Right ventricle myocardium inferior (tissue), 1 donor: ENCODE results near the gene MARVELD3. TPM values are rescaled to one million over a fixed set of nuclear protein-coding genes. Genes with fewer than 3 reads are reported as not detected.
"Not testable (repeated sequence)": the region's sequence is repeated elsewhere in the genome, so short reads cannot be mapped to it uniquely, and the experiment has no call there.

Source experiments
- ATAC-seq: fragments of 200-7000 bp; cut with Tn5 transposase; one replicate; pipeline ENCODE4 v1.9.1; 2020; ENCODE audit warnings: mild to moderate bottlenecking, moderate library complexity
- DNase-seq: peaks from one replicate; pipeline ENCODE4 v3.0.0; 2021; ENCODE audit errors: missing footprints
- intact Hi-C: fragments of 100-400 bp; cut with DNase I; formaldehyde crosslinking; loops from one replicate; pipeline ENCODE4 v1.11.0; 2022
- total RNA-seq: library from RNA; stranded (reverse); fragmentation: NEBNext Ultra II Directional; extraction: Animal tissue kit (Norgen Biotek cat#: 25700); gene quantifications from one replicate; pipeline ENCODE4 v1.2.1, GENCODE V29; 2021
- donor health status: DM: no; HTN: yes; CAD: no; lungs with severe emphysema.

Gene MARVELD3
- total RNA-seq, 1 donor from 2014 or later, result not detected

DNA sequence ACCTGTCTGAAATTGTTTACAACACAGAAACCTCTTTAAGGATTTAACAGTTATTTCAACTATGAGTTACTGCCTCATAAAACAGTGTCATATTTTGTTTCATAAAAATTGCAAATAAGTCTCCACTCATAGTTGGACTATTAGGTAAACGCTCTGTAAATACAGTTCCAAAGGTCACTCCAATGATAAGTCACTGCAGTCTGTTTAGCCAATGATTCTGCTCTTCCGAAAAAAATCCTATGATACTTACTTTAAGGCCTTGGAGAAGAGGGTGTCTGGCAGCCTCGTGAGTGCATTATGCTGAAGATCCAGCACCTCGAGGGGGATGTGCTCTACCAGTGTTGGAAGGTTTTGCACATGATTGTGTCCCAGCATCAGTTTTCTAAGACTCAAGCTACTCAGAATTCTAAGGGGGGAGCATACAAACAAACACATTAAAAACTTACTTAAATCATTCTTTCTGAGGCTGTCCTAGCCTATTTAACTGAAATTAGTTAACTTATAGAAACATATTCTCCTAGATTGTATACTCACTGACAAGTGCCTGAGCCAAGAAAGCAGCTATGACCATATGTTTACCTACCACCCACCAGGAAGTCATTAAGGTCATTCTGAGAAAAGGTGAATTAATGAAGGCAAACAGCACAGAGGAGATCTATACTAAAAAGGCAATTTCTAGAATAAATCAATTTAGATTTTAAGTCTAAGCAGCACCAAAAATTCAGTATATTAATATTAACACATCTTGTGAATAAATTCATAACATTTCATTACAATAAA is 41.1 kb downstream of the MARVELD3 start:
- intact Hi-C loops, result no loop called here
- no peak for ATAC-seq
- no peak for DNase-seq

DNA sequence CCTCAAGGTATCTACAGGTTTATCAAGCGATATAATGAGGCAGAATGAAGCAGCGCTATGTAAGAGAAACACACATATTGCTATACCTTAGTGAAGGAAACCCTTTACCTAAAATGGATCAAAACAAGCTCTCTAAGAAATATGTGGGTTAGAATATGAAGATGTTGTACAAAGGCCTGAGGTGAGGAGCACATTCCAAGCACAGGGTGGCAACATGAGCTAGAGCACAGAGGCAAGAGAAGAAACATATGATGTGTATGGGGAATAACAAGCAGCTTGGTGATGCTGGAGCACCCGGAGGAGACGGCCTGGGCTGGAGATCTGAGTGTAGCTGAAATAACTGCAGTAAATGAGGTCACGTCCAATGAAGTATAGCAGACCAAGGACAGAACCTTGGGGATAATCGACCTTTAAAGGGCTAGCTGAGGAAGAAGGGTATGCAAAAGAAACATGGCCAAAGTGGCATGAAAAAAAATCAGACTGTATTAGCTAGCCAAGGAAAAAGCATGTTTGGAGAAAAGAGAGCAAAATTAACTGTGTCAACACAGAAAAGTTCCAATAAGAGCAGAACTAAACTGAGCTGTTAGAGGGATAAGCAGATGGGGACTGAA is 44.0 kb downstream of the MARVELD3 start:
- ATAC-seq, result no peak
- intact Hi-C loops, result no loop called here

DNA sequence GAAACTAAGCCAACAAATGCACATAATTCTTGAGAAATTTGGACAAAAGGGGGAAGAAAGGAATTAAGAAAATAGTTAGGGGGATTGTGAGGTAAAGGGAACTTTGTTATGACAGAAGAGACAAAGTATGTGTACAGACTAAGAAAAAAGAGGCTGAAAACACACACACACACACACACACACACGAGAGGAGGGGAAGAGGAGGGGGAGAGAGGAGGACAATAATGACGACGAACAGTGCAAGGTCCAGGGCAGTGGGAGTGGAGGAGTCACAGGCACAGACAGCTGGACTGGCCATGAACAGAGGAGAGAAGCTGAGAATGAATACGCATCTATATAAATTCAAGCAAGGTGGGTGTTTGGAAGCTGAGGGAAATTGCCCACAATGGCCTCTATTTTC is 44.6 kb downstream of the MARVELD3 start:
- ATAC-seq (no peak), DNase-seq (no peak)
- intact Hi-C loops, result no loop called here

More for the DNA sequence above, 44.0 kb downstream of the MARVELD3 start:
- no peak for DNase-seq

DNA sequence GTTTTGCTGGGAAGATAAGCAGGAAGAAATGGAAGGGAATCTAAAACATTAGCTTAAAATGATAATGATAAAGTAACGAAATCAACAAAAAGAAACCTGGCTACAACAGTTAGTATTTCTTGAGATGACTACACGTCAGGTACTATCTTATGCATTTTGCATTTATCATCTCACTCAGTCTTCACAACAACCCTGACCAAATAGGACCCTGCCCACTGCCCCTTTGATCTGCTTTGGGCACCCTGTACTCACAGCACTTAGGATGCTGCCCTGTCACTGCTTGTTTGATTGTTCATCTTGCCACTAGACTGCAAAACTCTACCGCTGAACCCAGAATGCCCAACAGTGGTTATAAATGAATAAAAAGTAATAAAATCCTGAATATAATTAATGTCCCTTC is 45.2 kb downstream of the MARVELD3 start:
- ATAC-seq (no peak), DNase-seq (no peak)
- intact Hi-C loops, result no loop called here

DNA sequence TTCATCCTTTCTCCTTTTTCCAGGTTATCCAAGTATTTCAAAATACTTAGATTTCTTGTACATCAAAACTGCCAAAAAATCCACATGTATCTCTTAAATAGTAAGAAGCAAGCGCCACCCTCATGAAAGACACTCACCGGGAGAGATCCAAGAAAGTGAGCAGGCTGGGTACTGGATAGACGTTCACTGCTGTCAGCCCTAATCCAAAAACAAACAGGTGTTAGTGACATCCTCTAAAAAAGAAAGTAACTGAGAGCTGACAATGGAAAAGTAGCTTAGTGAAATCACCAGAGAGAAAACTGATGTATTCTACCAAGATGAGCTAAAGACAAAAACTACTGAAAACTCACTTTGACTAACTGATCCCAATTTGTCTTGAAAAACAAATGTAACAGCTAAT is 46.1 kb downstream of the MARVELD3 start:
- ATAC-seq (no peak), DNase-seq (no peak)
- intact Hi-C loops, result no loop called here

DNA sequence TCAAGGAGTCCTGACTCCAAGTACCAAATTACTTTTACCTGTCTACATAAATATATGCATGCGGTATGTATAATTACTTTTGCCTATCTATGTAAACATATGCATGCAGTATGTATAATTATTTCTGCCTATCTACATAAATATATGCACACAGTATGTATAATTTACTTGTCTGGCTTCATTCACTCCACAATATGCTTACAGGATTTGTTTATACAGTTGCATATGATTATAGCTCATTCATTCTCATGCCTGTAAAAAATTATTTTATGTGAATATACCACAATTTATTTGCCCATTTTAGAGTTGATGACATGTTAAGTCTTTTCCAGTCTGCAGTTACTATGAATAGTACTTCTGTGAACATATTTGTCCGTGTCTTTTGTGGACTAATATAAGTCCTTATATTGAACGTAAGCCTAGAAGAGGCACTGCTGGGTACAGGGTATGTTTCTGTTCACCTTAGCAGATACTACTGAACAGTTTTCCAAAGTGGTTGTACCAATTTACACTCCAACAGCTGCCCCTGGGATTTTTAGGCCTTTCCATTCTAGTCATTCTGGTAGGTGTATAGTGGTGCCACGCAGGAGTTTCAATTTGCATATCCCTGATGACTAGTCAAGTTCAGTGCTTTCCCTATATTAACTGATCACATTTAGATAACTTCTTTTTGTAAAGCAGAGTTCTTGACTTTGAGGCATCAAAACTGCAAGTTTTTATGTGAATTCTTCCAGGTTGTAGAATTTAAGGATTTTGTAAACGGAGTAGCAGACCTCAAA is 47.0 kb downstream of the MARVELD3 start:
- intact Hi-C loops, result no loop called here
- no peak for ATAC-seq
- no peak for DNase-seq

DNA sequence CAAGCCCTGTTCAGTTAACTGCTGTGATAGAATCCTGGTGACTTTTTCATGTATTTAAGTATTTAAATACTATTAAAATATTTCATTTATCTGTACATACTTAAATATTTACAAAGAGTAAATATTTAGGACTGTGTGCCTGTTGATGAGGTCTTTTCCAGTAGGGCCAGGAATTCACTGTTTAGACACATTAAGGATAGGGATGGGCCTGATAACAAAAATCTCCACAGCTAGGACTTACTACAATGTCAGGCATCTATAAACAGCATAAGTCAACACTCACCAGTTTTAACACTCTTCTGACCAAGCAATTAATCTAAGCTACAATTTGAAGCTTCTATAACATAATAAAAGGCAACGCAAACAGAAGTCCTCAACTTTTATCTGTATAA is 47.6 kb downstream of the MARVELD3 start:
- intact Hi-C loops, result no loop called here
- ATAC-seq, result no peak
- DNase-seq, result no peak

DNA sequence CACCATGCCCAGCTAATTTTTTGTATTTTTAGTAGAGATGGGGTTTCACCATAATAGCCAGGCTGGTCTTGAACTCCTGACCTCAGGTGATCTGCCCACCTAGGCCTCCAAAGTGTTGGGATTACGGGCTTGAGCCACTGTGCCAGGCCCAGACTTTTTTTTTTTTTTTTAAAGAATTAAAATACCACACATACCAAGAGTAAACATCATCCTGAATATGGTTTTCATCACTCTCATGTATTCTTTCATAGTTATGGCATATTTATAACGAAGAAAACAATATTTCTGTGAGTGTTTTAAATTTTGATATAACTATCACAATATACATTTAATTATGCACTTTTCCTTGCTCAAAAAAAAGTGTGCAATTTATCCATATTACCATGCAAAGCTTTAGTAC is 48.2 kb downstream of the MARVELD3 start:
- intact Hi-C loops, result no loop called here
- ATAC-seq, result no peak
- no peak for DNase-seq

DNA sequence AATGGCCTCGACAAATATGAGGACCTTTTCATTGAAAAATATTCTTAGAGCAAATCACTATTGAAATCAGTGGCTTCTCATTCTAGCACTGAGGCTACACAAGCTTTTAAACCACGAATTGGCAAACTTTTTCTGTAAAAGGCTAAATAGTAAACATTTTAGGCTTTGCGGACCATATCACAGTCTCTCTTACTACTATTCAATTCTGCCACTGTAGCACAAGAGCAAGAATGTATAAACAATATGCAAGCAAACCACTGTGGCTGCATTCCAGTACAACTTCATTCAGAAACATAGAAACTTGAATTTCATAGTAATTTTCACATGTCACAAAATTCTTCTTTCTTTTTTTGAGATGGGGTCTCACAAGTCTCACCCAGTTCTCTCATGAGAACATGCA is 49.4 kb downstream of the MARVELD3 start:
- DNase-seq, result no peak
- no peak for ATAC-seq
- intact Hi-C loops, result no loop called here

DNA sequence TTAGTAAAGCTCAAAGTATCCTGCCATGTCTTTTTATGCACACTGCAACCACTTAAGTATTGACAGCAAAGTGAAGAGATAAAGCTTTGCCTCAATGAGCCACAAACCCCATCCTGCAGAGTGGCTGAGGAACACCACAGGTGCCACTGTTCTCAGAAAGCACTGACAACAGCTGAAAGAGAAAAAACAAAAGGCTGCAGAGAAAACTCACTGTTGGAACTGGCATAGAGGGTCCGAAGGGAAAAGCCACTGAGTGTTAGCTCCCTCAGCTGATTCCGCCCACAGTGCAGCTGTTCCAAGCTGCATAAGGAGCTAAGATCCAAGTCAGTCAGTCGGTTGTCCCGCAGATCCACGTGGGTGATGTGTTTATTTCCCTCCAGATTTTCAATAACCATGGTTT is 50.3 kb downstream of the MARVELD3 start:
- ATAC-seq (no peak), DNase-seq (no peak)
- intact Hi-C loops, result no loop called here

DNA sequence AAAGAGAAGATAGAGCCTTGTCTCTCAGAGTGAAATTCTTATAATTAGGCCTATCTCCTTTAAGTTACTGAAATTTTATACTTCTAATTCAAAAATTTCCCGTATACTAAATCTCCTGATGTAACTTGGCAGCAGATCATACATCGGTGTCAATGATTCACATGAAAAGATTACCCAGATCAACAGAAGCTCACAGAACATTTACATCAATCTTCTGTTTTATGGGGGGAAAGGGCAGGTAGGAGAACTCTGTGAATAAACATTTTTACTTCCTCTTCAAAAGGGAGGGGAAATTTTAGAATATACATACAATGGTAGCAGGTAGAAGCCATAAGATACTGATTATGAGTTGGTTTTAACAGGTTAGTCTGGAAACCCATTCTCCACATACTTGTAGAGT is 55.4 kb downstream of the MARVELD3 start:
- no peak for ATAC-seq
- intact Hi-C loops, result no loop called here

DNA sequence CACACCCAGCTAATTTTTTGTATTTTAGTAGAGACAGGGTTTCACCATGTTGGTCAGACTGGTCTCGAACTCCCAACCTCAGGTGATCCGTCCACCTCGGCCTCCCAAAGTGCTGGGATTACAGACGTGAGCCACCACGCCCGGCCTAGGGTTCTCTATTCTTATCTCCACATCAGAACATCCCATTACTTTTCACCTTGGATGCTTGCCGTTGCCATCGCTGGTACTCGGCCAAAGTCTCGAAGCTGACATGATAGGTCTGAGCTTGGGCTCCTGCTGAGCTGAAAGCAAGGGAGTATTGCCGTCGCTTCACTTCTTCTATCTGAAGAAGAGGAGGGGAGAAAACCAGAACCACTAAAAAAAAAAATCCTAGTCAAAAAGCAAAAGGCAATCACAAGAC is 58.3 kb downstream of the MARVELD3 start:
- DNase-seq, intact Hi-C loops, ATAC-seq: not testable (repeated sequence)

More for the DNA sequence above, 55.4 kb downstream of the MARVELD3 start:
- DNase-seq, result no peak

Other genes starting within 250 kb of the MARVELD3 start
- not detected for gene TLE7, start 184.1 kb upstream of the MARVELD3 start, total RNA-seq
- 5.9 TPM for gene ZNF23, start 163.9 kb upstream of the MARVELD3 start, total RNA-seq
- gene ZNF19, start 136.9 kb upstream of the MARVELD3 start, total RNA-seq, result 1.9 TPM
- not detected for gene CHST4, start 99.8 kb upstream of the MARVELD3 start, total RNA-seq
- not detected for gene TAT, start 49.1 kb upstream of the MARVELD3 start, total RNA-seq
- gene PHLPP2, start 98.5 kb downstream of the MARVELD3 start, total RNA-seq, result 2.1 TPM
- 28.1 TPM for gene AP1G1, start 182.7 kb downstream of the MARVELD3 start, total RNA-seq
- 13.4 TPM for gene ATXN1L, start 219.8 kb downstream of the MARVELD3 start, total RNA-seq